Glomerular endothelial cell (primary cell): Measurements from ENCODE around the gene ACTN1. TPM values are rescaled to one million over a fixed set of nuclear protein-coding genes. Genes with fewer than 3 reads are reported as not detected.

Experiments used
- DNase-seq: peaks from one replicate; pipeline ENCODE4 v3.0.0-alpha.2; 2011; ENCODE audit warnings: low read depth, low spot score; ENCODE audit errors: extremely low read depth
- total RNA-seq: library from RNA; depleted of rRNA; stranded (reverse); fragments of >200 nt; gene quantifications from 2 replicates; pipeline ENCODE4 v1.2.3, GENCODE V29; 2015

Gene ACTN1
- total RNA-seq, 1 donor from 2014 or later = 671 TPM

GRCh38 chr14:68951800-68952530 is 27.1 kb downstream of the ACTN1 start:
- DNase-seq = no peak

- DNase-seq = no peak
Observed at GRCh38 chr14:68951035-68951797, 27.9 kb downstream of the ACTN1 start.

- no peak for DNase-seq
Observed at GRCh38 chr14:68950111-68950510, 29.0 kb downstream of the ACTN1 start.

- DNase-seq = no peak
Observed at GRCh38 chr14:68949601-68949965, 29.5 kb downstream of the ACTN1 start.

- no peak for DNase-seq
Observed at GRCh38 chr14:68948686-68949600, 30.2 kb downstream of the ACTN1 start.

GRCh38 chr14:68947802-68948201 is 31.3 kb downstream of the ACTN1 start:
- DNase-seq = no peak

- DNase-seq = no peak
Observed at GRCh38 chr14:68946489-68946822, 32.6 kb downstream of the ACTN1 start.

GRCh38 chr14:68945585-68946488 is 33.3 kb downstream of the ACTN1 start:
- no peak for DNase-seq

- no peak for DNase-seq
Observed at GRCh38 chr14:68945190-68945584, 33.9 kb downstream of the ACTN1 start.

GRCh38 chr14:68944162-68944561 is 34.9 kb downstream of the ACTN1 start:
- no peak for DNase-seq

- no peak for DNase-seq
Observed at GRCh38 chr14:68943107-68943506, 36.0 kb downstream of the ACTN1 start.

GRCh38 chr14:68942296-68943035 is 36.6 kb downstream of the ACTN1 start:
- DNase-seq = no peak

GRCh38 chr14:68941820-68942219 is 37.3 kb downstream of the ACTN1 start:
- DNase-seq = no peak

GRCh38 chr14:68940614-68941185 is 38.4 kb downstream of the ACTN1 start:
- no peak for DNase-seq

- DNase-seq = peak; percentile 72
Observed at GRCh38 chr14:68939893-68940613, 39.0 kb downstream of the ACTN1 start.

GRCh38 chr14:68939181-68939892 is 39.8 kb downstream of the ACTN1 start:
- DNase-seq = no peak

GRCh38 chr14:68938271-68939150 is 40.6 kb downstream of the ACTN1 start:
- DNase-seq = no peak
